ENCODE results near the gene VCL.

Gene VCL

GRCh38 chr10:73997787-73998622, at the start of gene VCL:
Gene VCL (plus strand): TSS chr10:73998116. CDS start chr10:73998208, 92 bp downstream.
- TF ChIP-seq, protein P1, sequence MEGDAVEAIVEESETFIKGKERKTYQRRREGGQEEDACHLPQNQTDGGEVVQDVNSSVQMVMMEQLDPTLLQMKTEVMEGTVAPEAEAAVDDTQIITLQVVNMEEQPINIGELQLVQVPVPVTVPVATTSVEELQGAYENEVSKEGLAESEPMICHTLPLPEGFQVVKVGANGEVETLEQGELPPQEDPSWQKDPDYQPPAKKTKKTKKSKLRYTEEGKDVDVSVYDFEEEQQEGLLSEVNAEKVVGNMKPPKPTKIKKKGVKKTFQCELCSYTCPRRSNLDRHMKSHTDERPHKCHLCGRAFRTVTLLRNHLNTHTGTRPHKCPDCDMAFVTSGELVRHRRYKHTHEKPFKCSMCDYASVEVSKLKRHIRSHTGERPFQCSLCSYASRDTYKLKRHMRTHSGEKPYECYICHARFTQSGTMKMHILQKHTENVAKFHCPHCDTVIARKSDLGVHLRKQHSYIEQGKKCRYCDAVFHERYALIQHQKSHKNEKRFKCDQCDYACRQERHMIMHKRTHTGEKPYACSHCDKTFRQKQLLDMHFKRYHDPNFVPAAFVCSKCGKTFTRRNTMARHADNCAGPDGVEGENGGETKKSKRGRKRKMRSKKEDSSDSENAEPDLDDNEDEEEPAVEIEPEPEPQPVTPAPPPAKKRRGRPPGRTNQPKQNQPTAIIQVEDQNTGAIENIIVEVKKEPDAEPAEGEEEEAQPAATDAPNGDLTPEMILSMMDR (IDR thresholded peaks at IDR 0.05; ENCODE audit: low read depth, low read length) = no peak
- H3K4me3 ChIP-seq (ENCODE audit: low read depth, low read length) = peak within 1 kb of the TSS; percentile 92
- in situ Hi-C loops (cut with HindIII; ENCODE audit: low sequenced_read_pairs) = no loop called here
- DNase-seq (ENCODE audit: low read depth, low spot score) = peak; percentile 99

GRCh38 chr10:73948947-73949633, 48.8 kb upstream of the VCL start:
- in situ Hi-C loops (cut with HindIII; ENCODE audit: low sequenced_read_pairs) = no loop called here
- DNase-seq (ENCODE audit: low read depth, low spot score) = no peak
- TF ChIP-seq, protein P1 (IDR thresholded peaks at IDR 0.05; ENCODE audit: low read depth, low read length) = no peak
- H3K4me3 ChIP-seq (ENCODE audit: low read depth, low read length) = no peak overlapping the region

GRCh38 chr10:73950155-73950948, 47.6 kb upstream of the VCL start:
- TF ChIP-seq, protein P1 (IDR thresholded peaks at IDR 0.05; ENCODE audit: low read depth, low read length) = no peak
- peak; percentile 26 for DNase-seq (ENCODE audit: low read depth, low spot score)
- H3K4me3 ChIP-seq (ENCODE audit: low read depth, low read length) = no peak overlapping the region

DNA sequence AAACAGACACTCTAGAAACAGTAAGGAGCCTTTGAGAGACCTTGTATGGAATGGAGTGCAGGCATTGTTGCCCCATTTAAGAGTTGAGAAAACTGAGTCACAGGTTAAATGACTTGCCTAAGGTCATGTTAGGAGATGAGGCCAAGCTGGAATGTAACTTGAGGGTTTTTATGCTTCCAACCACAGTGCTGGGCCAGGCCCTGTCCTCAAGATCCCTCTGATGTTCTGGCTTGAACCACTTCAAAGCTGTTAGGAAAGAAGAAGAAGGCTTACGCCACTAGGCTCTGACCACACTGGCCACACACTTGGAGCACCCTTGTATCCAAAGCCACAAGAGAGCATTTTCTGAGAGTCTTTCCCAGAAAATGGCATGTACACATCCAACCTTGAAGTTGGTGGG, 44.3 kb upstream of the VCL start:
- peak; percentile 91 for DNase-seq (ENCODE audit: low read depth, low spot score)
- TF ChIP-seq, protein P1 (IDR thresholded peaks at IDR 0.05; ENCODE audit: low read depth, low read length) = no peak

More at GRCh38 chr10:73950155-73950948, 47.6 kb upstream of the VCL start:
- in situ Hi-C loops (cut with HindIII; ENCODE audit: low sequenced_read_pairs) = no loop called here

DNA sequence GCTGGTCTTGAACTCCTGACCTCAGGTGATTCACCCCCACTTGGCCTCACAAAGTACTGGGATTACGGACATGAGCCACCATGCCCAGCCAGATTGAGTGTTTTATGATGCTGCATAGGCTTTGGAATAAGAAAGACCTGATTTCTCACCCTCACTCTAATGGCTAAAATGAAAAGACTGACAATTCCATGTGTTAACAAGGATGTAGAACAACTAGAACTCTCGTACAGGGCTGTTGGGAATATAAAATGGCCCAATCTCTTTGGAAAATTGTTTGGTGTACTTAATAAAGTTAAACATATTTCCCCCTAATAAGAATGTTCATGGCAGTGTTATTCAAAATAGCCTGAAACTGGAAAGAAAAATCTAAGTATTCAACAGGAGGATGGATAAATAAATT, 43.2 kb upstream of the VCL start:
- in situ Hi-C loops (cut with HindIII; ENCODE audit: low sequenced_read_pairs) = no loop called here
- TF ChIP-seq, protein P1 (IDR thresholded peaks at IDR 0.05; ENCODE audit: low read depth, low read length) = no peak
- DNase-seq (ENCODE audit: low read depth, low spot score) = no peak
- H3K4me3 ChIP-seq (ENCODE audit: low read depth, low read length) = no peak overlapping the region

More for the DNA sequence above, 44.3 kb upstream of the VCL start:
- H3K4me3 ChIP-seq (ENCODE audit: low read depth, low read length) = no peak overlapping the region
- in situ Hi-C loops (cut with HindIII; ENCODE audit: low sequenced_read_pairs) = no loop called here

- no peak for DNase-seq (ENCODE audit: low read depth, low spot score)
- no peak overlapping the region for H3K4me3 ChIP-seq (ENCODE audit: low read depth, low read length)
- TF ChIP-seq, protein P1 (IDR thresholded peaks at IDR 0.05; ENCODE audit: low read depth, low read length) = no peak
- in situ Hi-C loops (cut with HindIII; ENCODE audit: low sequenced_read_pairs) = no loop called here
Measured at GRCh38 chr10:73955719-73956118, 42.2 kb upstream of the VCL start.
